Spinal cord (tissue), 10 donors: ENCODE data around the gene NBPF1. TPM values are rescaled to one million over a fixed set of nuclear protein-coding genes. Genes with fewer than 3 reads are reported as not detected.
"Not testable (repeated sequence)": the region's sequence is repeated elsewhere in the genome, so short reads cannot be mapped to it uniquely, and the experiment has no call there.

ENCODE experiments used
- DNase-seq, 6 donors: peaks; one replicate each; pipeline versions ENCODE4 v3.0.0 to v3.0.0-alpha.2; 2013 to 2015; ENCODE audit warnings: low spot score in 6 of 6, low read depth in 4 of 6
- H3K27ac ChIP-seq: one replicate; pipeline ENCODE4 v1.5.1; 2013; ENCODE audit warnings: low read depth, low read length, control low read depth
- H3K27me3 ChIP-seq: one replicate; pipeline ENCODE4 v1.6.1; 2013; ENCODE audit warnings: low read length; ENCODE audit not compliant: control insufficient read depth, insufficient read depth
- H3K36me3 ChIP-seq: one replicate; pipeline ENCODE4 v1.6.1; 2013; ENCODE audit warnings: low read length; ENCODE audit not compliant: control insufficient read depth, insufficient read depth
- H3K4me1 ChIP-seq: one replicate; pipeline ENCODE4 v1.6.1; 2013; ENCODE audit warnings: low read length; ENCODE audit not compliant: control insufficient read depth, insufficient read depth
- H3K4me3 ChIP-seq: one replicate; pipeline ENCODE4 v1.5.1; 2013; ENCODE audit warnings: low read depth, low read length, control low read depth
- H3K9me3 ChIP-seq: one replicate; pipeline ENCODE4 v1.6.1; 2013; ENCODE audit warnings: low read length; ENCODE audit not compliant: control insufficient read depth, insufficient read depth
- WGBS: methylation state at CpG from one replicate; pipeline ENCODE4 v1.1.5; 2013; ENCODE audit warnings: missing lambda C conversion rate; ENCODE audit not compliant: insufficient coverage; 5-methylcytosine and 5-hydroxymethylcytosine counted together
- polyA plus RNA-seq, 2 donors: library from polyadenylated mRNA; unstranded; fragments of 120-200 nt; gene quantifications; one replicate each; pipeline ENCODE4 v1.2.1, GENCODE V29; 2013; ENCODE audit not compliant: insufficient read length in 2 of 2
- total RNA-seq, 2 donors: library from RNA; depleted of rRNA in 1 of 2; stranded (reverse); fragments of 120-200 nt in 1 of 2; fragments of >200 nt in 1 of 2; gene quantifications; one replicate each; pipeline versions ENCODE4 v1.2.3 to v1.2.4, GENCODE V29; 2013 to 2014
- donor health status: healthy.

The NBPF1 gene
- total and polyA plus RNA-seq, 4 donors = 66.5 to 112 (median 79.0) TPM

- H3K36me3 ChIP-seq = peaks cover 21% of the 10 kb centered on the region
- H3K4me3 ChIP-seq, H3K9me3 ChIP-seq, DNase-seq, H3K27ac ChIP-seq, H3K27me3 ChIP-seq: not testable (repeated sequence)
- WGBS = 68% methylated on average over 5 of the region's 9 CpGs
- peaks cover 32% of the 10 kb centered on the region for H3K4me1 ChIP-seq
Measured at GRCh38 chr1:16642025-16642966, 28.9 kb upstream of the NBPF1 start.

GRCh38 chr1:16641159-16641975 lies 28.0 kb upstream of the NBPF1 start:
- not testable (repeated sequence) for H3K27me3 ChIP-seq, H3K4me3 ChIP-seq, H3K27ac ChIP-seq, H3K9me3 ChIP-seq, DNase-seq
- Histone ChIP-seq H3K4me1 (peaks cover 32% of the 10 kb centered on the region), H3K36me3 (peaks cover 27% of the 10 kb centered on the region)
- WGBS = 90% methylated on average over 3 of the region's 8 CpGs

- H3K9me3 ChIP-seq, H3K27me3 ChIP-seq, DNase-seq, H3K4me3 ChIP-seq, H3K27ac ChIP-seq: not testable (repeated sequence)
- WGBS = 56% methylated on average over 9 of the region's 11 CpGs
- Histone ChIP-seq H3K4me1 (peaks cover 22% of the 10 kb centered on the region), H3K36me3 (peaks cover 33% of the 10 kb centered on the region)
Measured at GRCh38 chr1:16639091-16640031, 26.0 kb upstream of the NBPF1 start.

GRCh38 chr1:16637941-16638778 lies 24.8 kb upstream of the NBPF1 start:
- H3K27me3 ChIP-seq, H3K9me3 ChIP-seq, DNase-seq, H3K4me3 ChIP-seq, H3K27ac ChIP-seq: not testable (repeated sequence)
- WGBS = 97% methylated on average over 4 of the region's 6 CpGs
- H3K36me3 ChIP-seq = peaks cover 43% of the 10 kb centered on the region
- peaks cover 10% of the 10 kb centered on the region for H3K4me1 ChIP-seq

GRCh38 chr1:16636551-16637195 lies 23.3 kb upstream of the NBPF1 start:
- not testable (repeated sequence) for DNase-seq, H3K4me1 ChIP-seq, H3K27ac ChIP-seq, H3K4me3 ChIP-seq, H3K9me3 ChIP-seq, H3K27me3 ChIP-seq
- WGBS = 89% methylated on average over 10 of the region's 10 CpGs
- H3K36me3 ChIP-seq = peaks cover 43% of the 10 kb centered on the region

- peaks cover 50% of the 10 kb centered on the region for H3K36me3 ChIP-seq
- H3K4me1 ChIP-seq, H3K27ac ChIP-seq, H3K27me3 ChIP-seq, H3K9me3 ChIP-seq, H3K4me3 ChIP-seq, DNase-seq: not testable (repeated sequence)
- WGBS = over 99% methylated on average over 5 of the region's 5 CpGs
Measured at GRCh38 chr1:16635959-16636358, 22.6 kb upstream of the NBPF1 start.

- H3K4me1 ChIP-seq, H3K27ac ChIP-seq, DNase-seq, H3K9me3 ChIP-seq, H3K27me3 ChIP-seq, H3K4me3 ChIP-seq: not testable (repeated sequence)
- no CpG with 5 or more reads among the region's 6 CpGs for WGBS
- H3K36me3 ChIP-seq = peaks cover 66% of the 10 kb centered on the region
Measured at GRCh38 chr1:16633540-16634282, 20.3 kb upstream of the NBPF1 start.
